Daoy (cell line): Measurements from ENCODE around the gene FAM229A. TPM values are rescaled to one million over a fixed set of nuclear protein-coding genes. Genes with fewer than 3 reads are reported as not detected.
A peak's percentile ranks its signal among the peaks of the same experiment; 100 is the strongest.
"Not testable (repeated sequence)": the region's sequence is repeated elsewhere in the genome, so short reads cannot be mapped to it uniquely, and the experiment has no call there.

ENCODE experiments used
- DNase-seq: peaks from one replicate; pipeline ENCODE4 v3.0.0-alpha.2; 2015; ENCODE audit warnings: low read depth
- total RNA-seq: library from RNA; depleted of rRNA; stranded (reverse); fragments of >200 nt; shearing (Covaris generic); gene quantifications from 2 replicates; pipeline ENCODE4 v1.2.3, GENCODE V29; 2014

The FAM229A gene
- total RNA-seq, 1 experiment from 2014 or later, result 2.7 TPM

DNA sequence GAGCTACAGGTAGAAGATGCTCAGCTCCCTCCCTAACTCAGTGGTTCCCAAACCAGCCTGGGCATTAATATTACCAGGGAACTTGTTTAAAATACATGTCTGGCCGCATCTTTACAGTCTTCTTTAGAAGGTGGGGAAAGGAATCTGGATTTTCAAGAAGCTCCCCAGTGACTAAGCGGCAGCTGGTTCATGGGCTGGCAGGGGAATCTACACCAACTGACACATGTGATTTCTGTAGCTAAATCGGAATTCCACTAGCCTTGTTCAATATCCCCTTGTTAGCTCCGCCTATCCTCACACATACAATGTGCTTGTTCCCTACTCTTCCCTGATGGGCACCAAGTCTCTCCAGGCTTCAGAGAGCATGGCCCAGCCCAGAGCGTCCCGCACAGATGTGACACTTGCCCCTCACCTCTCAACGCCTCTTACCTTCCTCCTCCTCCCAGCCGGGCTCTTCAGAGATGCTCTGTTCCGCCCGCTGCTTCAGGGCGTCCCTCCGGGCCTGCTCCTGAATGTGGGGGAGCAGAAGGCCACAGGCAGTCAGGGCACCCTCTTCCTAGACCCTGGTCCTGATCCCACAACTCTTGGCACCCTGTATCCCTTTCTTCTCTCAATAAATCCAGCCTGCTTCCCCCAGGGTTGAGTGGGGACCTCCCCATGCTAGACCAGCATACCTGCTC is 15.4 kb upstream of the FAM229A start:
- DNase-seq, result no peak

DNA sequence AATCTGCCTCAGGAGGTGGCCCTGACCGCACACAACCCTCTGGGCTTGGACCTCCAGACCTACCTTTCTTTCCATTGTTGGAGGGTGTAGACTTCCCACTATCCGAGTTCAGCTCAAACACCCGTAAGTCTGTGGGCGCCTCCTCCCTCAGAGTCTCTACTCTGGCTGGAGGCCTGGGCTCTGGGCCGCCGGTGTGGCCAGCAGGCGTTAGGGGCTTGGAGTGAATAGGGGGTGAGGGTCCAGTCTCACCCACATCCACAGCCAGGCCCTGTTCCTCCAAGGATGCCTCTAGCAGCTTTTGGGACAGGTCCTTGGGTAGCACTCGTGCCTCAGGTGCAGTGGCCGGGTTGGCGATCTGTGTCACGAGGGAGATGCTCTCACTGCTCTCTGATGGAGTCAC is 13.9 kb upstream of the FAM229A start:
- DNase-seq, result no peak

DNA sequence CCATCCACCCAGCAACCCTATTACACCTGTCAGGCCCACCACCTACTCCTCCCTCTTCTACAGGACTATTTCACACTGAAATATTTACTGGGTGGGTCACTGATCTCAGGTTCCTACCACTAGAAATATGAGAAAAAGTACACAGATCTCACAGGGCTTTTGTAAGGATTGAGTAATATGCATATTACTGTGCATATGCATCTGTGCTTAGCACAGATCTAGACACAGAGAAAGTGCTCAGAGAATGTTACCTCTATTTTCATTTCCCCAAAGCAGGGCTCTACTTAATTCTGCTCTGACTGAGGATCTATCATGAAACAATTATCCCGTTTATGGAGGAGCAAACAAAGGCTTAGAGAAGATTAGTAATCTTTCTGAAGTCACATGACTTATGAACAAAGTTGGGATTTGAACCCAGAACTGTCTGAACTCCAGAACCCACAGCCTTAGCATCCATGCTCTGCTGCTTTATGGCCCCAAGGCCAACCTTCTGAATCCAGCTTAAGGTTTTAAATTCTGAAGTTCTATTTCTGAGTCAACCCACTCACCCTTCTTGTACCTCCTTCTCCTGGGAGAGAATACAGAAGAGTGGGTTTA is 11.8 kb upstream of the FAM229A start:
- DNase-seq, result no peak

DNA sequence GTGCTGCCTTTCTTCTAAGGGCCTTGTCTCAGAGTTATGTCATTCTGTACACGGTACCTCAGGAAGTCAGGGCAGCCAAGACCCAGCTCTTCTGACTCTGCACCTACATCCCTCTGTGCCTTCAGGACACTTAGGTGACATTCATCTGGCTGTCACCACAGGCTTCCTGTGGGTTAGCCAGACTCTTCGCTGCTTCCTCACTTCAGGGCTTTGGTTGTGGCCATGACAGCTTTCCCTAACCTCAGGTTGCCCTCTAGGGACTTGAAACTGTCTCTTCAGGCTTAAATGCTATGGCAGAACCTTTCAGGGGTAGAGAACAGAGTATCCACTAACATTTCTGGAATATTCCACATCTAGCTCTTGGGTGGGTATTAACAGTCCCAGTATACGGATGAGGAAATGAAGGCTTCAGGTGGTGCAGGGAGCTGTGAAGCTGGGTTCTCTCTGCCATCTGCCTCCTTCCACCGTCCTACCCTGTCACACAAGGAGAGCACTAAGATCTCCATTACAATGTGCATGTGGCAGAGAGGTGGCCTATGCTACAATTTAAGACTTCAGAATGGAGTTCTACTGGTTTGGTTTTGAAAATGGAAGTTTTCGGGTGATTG is 10.0 kb upstream of the FAM229A start:
- DNase-seq, result no peak

- no peak for DNase-seq
These were observed 5.8 kb upstream of the FAM229A start for GRCh38 chr1:32367912-32368635.

DNA sequence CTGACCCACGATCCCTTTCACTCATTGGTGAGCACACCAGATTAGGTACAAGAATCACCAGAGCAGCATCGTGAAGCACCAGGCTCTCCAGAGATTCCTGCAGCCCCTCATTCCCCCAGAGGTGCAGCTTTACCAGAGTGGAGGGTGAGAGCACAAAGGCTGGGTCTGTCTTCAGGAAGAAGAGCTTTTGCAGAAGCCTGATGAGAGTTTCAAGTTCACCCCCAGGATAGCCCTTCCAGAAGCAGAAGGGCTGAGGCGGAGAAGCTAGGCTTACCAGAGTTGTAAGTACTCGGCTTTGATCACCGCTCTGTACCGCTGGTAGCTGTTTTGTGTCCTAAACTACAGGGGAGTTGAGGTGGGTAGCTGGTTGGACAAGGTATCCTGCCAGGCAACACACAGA is 3.2 kb upstream of the FAM229A start:
- DNase-seq, result no peak

DNA sequence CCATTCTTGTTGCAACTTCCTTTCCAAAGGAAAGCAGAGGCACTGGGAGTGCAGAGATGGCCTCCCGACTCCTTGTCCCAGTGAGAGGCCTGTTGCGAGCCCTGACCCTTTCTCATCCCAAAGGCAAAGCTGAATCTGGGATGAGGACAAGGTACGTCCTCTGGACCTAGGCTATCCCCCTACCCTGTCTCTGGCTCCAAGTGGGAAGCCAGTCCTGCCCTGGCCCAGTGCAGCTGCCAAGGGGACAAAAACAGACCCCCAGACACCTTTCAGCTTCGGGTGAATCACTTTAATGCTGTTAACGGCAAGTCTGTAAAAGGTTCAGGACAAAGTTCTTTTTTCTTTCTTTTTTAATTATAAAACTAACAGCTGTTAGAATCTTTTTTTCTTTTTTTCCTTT is 2.6 kb upstream of the FAM229A start:
- no peak for DNase-seq

- no peak for DNase-seq
These were observed 1.4 kb upstream of the FAM229A start for GRCh38 chr1:32363713-32364112.

DNA sequence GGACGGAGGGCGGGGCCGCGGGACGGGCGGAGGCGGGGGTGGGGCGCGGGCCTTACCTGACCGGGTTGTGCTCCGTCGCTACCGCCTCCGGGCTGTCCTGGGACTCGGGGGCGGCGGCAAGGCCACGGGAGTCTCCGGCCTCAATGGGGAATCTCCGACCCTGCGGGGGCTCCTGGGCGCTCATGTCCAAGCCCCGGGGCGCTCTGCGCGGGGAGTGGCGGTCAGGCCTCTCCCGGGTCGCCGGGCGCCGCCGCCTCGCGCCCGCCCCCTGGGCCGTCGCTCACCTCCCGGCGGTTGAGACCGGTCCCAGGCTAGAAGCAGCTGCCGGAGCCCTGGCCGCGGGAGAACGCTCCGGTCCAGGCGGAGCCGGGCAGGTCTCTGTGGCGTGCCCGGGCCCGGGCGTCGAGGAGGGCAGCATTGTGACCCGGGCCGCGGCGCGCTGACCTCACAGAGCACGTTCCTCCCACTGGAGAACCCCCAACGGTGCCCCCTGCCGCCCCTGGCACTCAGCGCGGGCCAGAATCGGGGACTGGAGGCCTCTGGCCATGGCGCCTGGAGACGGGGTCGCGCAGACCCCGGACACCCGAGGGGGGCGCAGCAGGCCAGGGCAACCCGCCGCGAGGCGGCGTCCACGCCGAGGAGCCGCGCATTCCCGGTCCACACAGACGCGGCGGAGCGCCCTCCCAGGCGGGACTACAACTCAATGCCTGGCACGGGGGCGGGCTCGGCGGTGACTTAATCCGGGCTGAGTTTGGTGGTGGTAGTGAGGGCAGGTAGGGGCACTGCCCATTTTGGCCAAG is 411 bp downstream of the FAM229A start:
- DNase-seq, result peak; percentile 54

DNA sequence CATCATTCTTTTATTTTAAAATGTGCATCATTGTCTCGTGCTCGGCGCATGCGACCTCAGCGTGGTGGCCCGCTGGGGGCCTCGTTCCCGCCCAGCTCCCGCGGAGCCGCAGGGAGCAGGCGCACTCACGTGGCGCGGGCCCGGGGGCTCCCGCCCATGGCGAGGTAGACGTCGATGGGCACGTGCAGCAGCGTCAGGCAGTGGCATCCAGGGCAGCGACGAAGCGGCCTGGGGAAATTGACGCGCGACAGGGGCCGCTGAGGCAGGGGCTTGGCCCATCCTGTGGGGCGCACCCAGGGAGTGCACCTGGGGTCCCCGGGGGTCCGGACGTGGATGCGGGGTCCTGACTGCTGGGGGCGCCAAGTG is 994 bp downstream of the FAM229A start:
- no peak for DNase-seq

DNA sequence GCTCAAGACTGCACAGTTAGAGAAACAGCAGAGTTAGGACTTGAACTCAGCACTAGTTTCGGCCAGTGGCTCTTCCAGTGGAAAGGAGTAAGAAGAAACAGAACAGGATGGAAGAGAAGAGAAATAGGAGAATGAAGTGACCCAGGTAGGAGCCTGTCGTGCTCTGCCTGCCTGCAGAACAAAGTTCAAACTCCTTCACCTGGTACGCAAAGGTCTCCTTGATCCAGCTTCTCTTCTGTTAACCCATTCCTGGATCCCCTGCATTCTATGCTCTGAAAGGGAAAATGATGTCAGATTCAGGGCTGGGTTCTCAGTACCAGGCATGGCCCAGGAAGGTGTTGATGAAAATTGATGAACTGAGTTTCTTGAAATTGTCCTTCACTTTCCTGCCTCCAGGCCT is 3.9 kb downstream of the FAM229A start:
- DNase-seq, result no peak

GRCh38 chr1:32357614-32358013 is 4.7 kb downstream of the FAM229A start:
- DNase-seq, result no peak

DNA sequence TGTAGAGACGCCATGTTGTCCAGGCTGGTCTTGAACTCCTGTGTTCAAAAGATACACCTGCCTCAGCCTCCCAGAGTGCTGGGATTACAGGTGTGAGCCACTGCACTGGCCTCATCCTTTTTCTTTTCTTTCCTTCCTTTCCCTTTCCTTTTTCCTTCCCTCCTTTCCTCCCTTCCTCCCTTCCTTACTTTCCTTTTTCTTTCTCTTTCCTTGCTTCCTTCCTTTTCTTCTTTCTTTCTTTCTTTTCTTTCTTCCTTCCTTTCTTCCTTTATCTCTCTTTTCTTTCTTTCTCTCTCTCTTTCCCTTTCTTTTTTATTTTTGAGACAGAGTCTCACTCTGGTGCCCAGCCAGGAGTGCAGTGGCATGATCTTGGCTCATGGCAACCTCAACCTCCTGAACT is 5.8 kb downstream of the FAM229A start:
- no peak for DNase-seq

GRCh38 chr1:32355778-32356177 is 6.5 kb downstream of the FAM229A start:
- DNase-seq, result not testable (repeated sequence)

DNA sequence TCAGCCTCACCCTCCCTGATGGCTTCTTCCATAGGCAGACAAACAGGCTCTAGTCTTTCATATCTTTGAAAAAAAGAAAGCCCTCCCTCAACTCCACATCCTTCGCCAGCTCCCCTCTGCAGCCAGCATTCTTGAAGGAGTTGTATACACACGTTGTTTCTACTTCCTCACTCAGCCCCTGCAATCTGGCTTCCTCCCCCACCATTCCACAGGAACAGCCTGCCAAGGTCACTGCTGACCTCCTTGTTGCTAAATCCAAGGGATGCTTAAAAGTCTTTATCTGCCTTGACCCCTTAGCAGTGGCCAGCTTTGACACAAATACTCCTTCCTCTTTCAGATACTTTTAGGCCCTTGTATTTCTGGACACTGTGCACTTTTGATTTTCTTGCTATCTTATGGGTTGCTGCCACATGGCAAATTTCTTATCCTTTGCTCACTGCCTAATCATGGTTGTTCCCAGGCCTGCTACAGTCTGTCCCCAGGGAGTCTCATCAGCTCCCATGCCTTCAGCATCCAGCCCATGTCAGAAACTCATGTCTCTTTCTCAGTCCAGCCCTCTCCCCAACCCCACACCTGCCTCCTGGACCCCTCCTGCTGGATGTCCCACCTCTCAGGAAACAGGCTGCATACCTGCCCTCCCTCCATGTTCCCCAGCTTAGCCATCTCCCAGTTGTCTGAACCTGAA is 8.3 kb downstream of the FAM229A start:
- no peak for DNase-seq

- no peak for DNase-seq
These were observed 8.9 kb downstream of the FAM229A start for GRCh38 chr1:32353431-32353830.

GRCh38 chr1:32352831-32353383 is 9.4 kb downstream of the FAM229A start:
- DNase-seq, result no peak

GRCh38 chr1:32352239-32352745 is 10.0 kb downstream of the FAM229A start:
- no peak for DNase-seq

- peak; percentile 96 for DNase-seq
These were observed 10.7 kb downstream of the FAM229A start for GRCh38 chr1:32351399-32352238.
